Dermis microvascular lymphatic vessel endothelial cell (primary cell): Measurements from ENCODE around the gene C1QL4. TPM values are rescaled to one million over a fixed set of nuclear protein-coding genes. Genes with fewer than 3 reads are reported as not detected.

Experiments used
- total RNA-seq: library from RNA; depleted of rRNA; stranded (reverse); fragments of >200 nt; gene quantifications from 2 replicates; pipeline ENCODE4 v1.2.1, GENCODE V29; 2014

C1QL4 gene
- total RNA-seq, 1 donor from 2014 or later, result not detected

Other genes starting within 250 kb of the C1QL4 start
- gene DHH, start 242.4 kb downstream of the C1QL4 start, total RNA-seq, result 0.25 and 0.39 TPM in 2 replicates
- gene LMBR1L, start 226.3 kb downstream of the C1QL4 start, total RNA-seq, result 79.7 and 97.0 TPM in 2 replicates
- 914 and 1,463 TPM in 2 replicates for gene TUBA1B, start 205.8 kb downstream of the C1QL4 start, total RNA-seq
- gene TUBA1A, start 148.1 kb downstream of the C1QL4 start, total RNA-seq, result 771 and 815 TPM in 2 replicates
- gene TUBA1C, start 72.1 kb downstream of the C1QL4 start, total RNA-seq, result 174 and 194 TPM in 2 replicates
- gene PRPH, start 42.0 kb downstream of the C1QL4 start, total RNA-seq, result not detected in 2 replicates
- 5.1 and 9.6 TPM in 2 replicates for gene TROAP, start 13.9 kb downstream of the C1QL4 start, total RNA-seq
- gene DNAJC22, start 9.7 kb upstream of the C1QL4 start, total RNA-seq, result 0.51 and 1.9 TPM in 2 replicates
- 15.0 and 16.8 TPM in 2 replicates for gene SPATS2, start 30.3 kb upstream of the C1QL4 start, total RNA-seq
- gene KCNH3, start 201.8 kb upstream of the C1QL4 start, total RNA-seq, result under 0.01 and 0.13 TPM in 2 replicates
- gene MCRS1, start 231.0 kb upstream of the C1QL4 start, total RNA-seq, result 48.5 and 52.7 TPM in 2 replicates